ENCODE measurements around the gene PPP1R37.

The PPP1R37 gene

GRCh38 chr19:45161738-45162607 is 69.0 kb downstream of the PPP1R37 start:
- no peak for FAIRE-seq

GRCh38 chr19:45162608-45163143 is 69.7 kb downstream of the PPP1R37 start:
- FAIRE-seq, result no peak
- no peak for DNase-seq (ENCODE audit: extremely low spot score, insufficient read length, low read depth)

More at GRCh38 chr19:45161738-45162607, 69.0 kb downstream of the PPP1R37 start:
- no peak for DNase-seq (ENCODE audit: extremely low spot score, insufficient read length, low read depth)

GRCh38 chr19:45163156-45163555 is 70.2 kb downstream of the PPP1R37 start:
- no peak for FAIRE-seq
- no peak for DNase-seq (ENCODE audit: extremely low spot score, insufficient read length, low read depth)

- no peak for FAIRE-seq
- no peak for DNase-seq (ENCODE audit: extremely low spot score, insufficient read length, low read depth)
Observed at GRCh38 chr19:45163751-45164460, 70.9 kb downstream of the PPP1R37 start.

DNA sequence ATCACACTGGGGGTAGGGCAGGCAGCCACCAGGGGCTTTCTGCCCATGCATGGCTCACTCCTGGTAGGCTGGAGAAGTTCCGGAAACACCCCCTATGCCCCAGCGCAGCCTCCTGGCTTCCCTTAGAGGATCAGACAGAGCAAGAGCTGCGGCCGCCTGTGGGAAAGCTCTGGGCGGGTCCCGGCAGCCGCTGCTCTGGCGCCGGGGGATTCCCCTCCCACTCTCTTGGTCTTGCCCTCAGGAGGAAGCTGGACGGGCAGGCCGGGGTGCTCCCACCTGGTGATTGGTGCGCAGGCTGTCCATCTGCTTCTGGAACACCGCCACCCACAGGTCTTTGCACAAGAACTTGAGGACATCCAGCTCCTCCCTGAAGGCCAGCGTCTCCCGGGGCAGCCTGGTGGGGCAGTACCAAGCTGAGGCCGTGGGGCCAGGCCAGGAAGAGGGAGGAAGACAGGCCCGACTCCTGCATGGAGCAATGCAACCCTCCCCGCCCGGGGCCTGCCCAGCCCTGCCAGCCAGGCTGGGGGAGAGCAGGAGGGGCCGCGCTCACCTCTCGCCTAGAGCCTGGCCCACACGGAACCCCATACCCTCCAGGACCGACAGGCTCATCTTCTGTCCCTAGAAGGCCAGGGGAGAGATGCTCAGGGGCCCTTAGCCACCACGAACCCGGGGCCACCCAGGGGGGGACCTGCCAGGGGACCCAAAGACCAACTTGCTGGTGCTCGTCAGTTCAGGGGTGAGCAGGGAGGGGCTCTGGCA is 71.8 kb downstream of the PPP1R37 start:
- FAIRE-seq, result peak; percentile 92
- DNase-seq (ENCODE audit: extremely low spot score, insufficient read length, low read depth), result peak; percentile 62

DNA sequence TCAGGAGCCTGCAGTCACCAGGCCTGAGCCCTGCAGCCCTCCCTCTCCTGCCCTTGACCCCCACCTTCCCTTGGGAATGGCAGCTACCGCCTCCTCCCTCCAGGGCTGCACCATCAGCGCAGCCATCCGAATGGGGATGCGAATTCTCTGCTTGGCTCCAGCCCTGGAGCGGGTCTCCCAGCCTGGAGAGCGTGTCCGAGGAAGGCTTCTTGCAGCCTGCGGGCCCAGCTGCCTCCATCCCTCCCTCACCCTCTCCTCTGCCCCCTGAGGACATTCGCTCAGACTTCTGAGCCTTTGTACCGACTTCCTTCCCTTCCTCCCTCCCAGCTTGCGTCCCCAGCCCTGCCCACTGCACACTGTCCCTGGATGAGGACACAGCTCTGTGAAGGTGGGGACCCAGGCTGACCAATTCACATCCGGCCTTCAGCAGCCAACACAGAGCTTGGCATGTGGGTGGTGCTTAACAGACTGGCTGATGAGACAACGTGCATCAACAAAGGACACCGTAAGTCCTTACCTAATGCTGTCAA is 73.8 kb downstream of the PPP1R37 start:
- no peak for DNase-seq (ENCODE audit: extremely low spot score, insufficient read length, low read depth)
- no peak for FAIRE-seq

DNA sequence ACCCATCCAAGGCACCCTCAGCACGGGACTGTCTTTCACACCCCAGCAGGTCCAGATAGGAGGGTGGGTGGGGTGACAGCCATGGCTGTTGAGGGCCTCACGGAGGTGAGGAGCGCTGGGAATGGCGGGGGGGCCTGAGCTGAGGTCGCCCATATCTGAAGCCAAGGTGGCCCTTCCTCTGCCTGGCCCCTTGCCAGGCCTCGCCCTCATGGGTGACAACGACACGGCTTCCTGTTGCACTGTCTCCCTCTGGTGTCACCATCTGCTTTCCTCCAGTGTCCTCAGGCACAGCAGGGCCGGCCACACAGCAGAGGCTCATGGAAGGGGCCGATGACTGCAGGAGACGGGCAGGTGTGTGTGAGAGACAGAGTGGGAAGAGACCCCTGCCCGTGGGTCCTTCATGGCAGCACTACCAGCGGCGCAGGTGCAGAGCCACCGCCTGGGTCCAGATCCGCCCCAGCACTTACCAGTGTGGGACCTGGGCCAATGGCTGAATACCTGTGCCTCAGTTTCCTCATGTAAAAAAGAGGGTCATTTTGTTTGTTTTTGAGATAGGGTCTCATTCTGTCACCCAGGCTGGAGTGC is 75.9 kb downstream of the PPP1R37 start:
- DNase-seq (ENCODE audit: extremely low spot score, insufficient read length, low read depth) (no peak), FAIRE-seq (no peak)

GRCh38 chr19:45169602-45170001 is 76.6 kb downstream of the PPP1R37 start:
- FAIRE-seq, result no peak
- no peak for DNase-seq (ENCODE audit: extremely low spot score, insufficient read length, low read depth)

DNA sequence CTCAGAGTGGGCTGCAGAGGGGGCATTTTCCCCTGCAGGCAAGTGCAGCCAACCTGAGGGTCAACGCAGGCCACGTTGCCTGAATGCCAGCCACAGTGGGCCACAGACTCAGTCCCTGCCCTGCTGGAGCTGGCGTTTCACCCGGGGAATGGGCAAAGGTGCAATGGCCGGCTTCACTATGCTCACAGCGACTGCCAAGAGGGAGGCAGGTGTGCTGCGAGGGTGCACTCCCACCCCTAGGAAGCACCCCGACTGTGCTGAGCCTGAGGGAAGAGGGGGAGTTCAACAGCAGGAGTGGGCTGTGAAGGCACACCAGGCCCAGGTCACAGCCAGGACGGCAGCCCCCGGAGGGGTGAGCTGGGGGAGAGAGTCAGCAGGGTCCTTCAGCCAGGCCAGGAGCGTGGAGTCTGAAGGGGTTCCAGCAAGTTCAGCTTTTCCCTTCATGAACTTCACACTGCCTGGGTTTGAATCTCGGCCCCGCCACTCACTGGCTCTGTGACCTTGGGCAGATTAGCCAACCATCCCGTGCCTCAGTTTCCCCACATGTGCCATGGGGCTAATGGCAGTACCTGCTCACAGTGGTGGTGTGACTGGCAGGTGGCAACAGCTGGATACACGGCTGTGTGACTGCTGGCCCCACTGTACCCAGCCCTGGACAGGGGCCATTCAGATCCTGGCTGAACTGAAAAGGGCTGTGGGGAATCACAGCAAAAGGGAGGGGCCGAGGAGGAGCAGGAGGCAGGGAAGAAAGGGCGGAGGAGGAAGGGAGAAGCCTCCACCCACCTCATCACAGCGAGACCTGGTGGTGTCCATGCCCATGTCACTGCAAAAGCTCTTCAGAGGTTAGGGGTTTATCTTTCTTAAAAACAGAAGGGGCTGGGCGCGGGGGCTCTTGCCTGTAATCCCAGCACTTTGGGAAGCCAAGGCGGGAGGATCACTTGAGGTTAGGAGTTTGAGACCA is 77.4 kb downstream of the PPP1R37 start:
- no peak for DNase-seq (ENCODE audit: extremely low spot score, insufficient read length, low read depth)
- FAIRE-seq, result no peak

- no peak for FAIRE-seq
- DNase-seq (ENCODE audit: extremely low spot score, insufficient read length, low read depth), result no peak
Observed at GRCh38 chr19:45171211-45171623, 78.2 kb downstream of the PPP1R37 start.

DNA sequence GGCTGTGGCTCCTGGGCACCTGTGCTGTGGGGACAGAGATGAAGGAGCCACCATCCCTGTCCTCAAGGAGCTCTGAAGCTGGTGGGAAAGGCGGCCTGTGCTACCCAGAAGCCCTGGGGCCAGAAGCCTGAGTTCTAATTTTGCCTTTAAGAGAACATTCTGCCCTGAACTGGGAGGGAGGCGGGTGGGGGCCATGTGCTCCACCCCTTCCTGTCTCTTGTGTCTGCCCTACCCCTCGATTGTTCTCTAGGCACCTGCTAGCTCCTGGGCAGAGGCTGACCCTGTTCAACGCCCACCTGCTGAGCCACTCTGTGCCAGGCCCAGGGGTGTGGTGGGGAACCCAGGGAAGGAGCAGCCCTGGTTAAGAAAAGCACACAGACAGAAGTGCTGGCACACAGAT is 79.2 kb downstream of the PPP1R37 start:
- no peak for DNase-seq (ENCODE audit: extremely low spot score, insufficient read length, low read depth)
- no peak for FAIRE-seq

GRCh38 chr19:45172611-45173208 is 79.7 kb downstream of the PPP1R37 start:
- FAIRE-seq (no peak), DNase-seq (ENCODE audit: extremely low spot score, insufficient read length, low read depth) (no peak)

- FAIRE-seq (no peak), DNase-seq (ENCODE audit: extremely low spot score, insufficient read length, low read depth) (no peak)
Observed at GRCh38 chr19:45173816-45174215, 80.8 kb downstream of the PPP1R37 start.

DNA sequence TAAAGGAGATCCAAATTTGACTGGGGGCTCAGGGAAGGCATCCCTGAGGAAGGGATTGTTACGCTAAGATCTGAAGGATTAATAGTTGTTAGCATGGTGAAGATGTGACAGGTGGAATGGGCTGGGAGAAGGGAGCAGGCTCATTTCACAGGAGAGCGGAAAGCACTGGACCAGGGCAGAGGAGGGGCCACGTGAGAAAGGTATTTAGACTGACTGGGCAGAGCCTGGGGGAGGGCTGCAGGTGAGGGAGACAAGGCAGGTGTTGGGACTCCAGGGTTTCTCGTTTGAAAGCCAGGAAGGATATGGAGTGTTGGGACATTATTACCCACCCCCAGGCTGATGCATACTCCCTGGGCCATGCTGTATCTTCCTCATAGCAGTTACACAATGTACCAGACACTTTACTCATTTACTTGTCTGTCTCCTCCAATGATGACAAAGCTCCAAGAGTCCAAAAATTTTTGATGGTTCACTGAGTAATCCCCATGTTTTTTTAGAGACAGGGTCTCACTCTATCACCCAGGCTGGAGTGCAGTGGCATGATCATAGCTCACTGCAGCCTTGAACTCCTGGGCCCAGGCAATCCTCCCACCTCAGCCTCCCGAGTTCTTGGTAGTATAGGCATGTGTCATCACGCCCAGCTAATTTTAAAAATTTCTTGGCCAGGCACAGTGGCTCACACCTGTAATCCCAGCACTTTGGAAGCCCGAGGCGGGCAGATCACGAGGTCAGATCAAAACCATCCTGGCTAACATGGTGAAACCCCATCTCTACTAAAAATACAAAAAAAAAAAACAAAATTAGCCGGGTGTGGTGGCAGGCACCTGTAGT is 82.8 kb downstream of the PPP1R37 start:
- FAIRE-seq (no peak), DNase-seq (ENCODE audit: extremely low spot score, insufficient read length, low read depth) (no peak)

GRCh38 chr19:45177817-45178261 is 84.9 kb downstream of the PPP1R37 start, which contains the start of gene TRAPPC6A:
TSS of gene TRAPPC6A (minus strand) at chr19:45178237. CDS start at chr19:45178218, 19 bp downstream.
- FAIRE-seq, result no peak
- DNase-seq (ENCODE audit: extremely low spot score, insufficient read length, low read depth), result no peak

- FAIRE-seq (peak; percentile 99), DNase-seq (ENCODE audit: extremely low spot score, insufficient read length, low read depth) (peak; percentile 94)
Observed at GRCh38 chr19:45178262-45179071, 85.5 kb downstream of the PPP1R37 start, which contains the start of gene BLOC1S3. TSS of gene BLOC1S3 (plus strand) at chr19:45178784. CDS start at chr19:45179297, 513 bp downstream.

Measured in GM18507 (cell line).